ENCODE data around the gene SNX9.
"Not testable (repeated sequence)": the region's sequence is repeated elsewhere in the genome, so short reads cannot be mapped to it uniquely, and the experiment has no call there.

SNX9 gene

GRCh38 chr6:157959451-157960227 is 136.6 kb downstream of the SNX9 start:
- no peak for DNase-seq

GRCh38 chr6:157961153-157961831 is 138.2 kb downstream of the SNX9 start:
- peak; percentile 32 for DNase-seq

DNA sequence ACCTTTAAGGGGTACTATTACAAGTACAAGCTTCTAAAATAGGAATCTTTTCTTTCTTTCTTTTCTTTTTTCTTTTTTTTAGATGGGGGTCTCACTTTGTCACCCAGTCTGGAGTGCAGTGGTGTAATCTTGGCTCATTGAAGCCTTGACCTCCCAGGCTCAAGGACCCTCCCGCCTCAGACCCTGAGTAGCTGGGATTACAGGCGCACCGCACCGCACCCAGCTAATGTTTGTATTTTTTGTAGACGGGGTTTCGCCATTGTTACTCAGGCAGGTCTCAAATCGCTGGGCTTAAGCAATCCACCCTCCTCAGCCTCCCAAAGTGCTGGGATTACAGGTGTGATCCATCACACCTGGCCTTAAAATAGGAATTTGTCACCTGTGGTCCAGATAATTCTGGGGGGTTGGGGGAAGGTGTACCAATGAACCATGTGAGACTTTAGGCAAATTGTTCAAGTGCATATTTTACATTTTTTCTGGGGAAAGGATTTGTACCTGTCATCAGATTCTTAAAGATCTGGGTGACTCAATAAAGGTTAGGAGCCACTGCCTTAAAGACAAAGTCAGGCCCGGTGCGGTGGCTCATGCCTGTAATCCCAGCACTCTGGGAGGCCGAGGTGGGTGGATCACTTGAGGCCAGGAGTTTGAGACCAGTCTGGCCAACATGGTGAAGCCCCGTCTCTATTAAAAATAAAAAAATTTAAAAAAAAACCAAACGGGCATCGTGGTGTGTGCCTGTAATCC is 139.0 kb downstream of the SNX9 start:
- DNase-seq: no peak

GRCh38 chr6:157962601-157963302 is 139.7 kb downstream of the SNX9 start:
- no peak for DNase-seq

- DNase-seq: peak; percentile 11
Observed at GRCh38 chr6:157964100-157964499, 141.1 kb downstream of the SNX9 start.

GRCh38 chr6:157965387-157965786 is 142.3 kb downstream of the SNX9 start:
- DNase-seq: no peak

- no peak for DNase-seq
Observed at GRCh38 chr6:157966589-157966977, 143.5 kb downstream of the SNX9 start.

DNA sequence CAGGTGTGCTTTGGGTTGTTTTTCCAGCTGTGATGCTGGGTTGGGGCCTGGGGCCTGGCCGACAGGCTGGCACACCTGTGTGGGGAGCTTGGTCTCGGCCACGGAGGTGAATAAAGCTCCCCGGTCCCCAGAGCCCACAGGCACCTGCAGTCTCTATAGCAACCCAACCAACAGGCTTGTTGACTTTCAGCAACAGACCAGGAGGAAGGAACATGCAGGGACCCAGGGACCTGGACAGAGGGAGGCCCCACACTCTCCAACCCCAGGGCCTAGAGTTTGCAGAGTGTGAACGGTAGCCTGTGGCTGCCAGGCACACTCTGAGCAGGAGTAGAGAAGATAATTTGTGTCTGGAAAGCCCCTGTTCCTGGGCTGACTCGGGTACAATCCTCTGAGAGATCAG is 144.0 kb downstream of the SNX9 start:
- DNase-seq: no peak

GRCh38 chr6:157967486-157967885 is 144.4 kb downstream of the SNX9 start:
- DNase-seq: peak; percentile 46

- not testable (repeated sequence) for DNase-seq
Observed at GRCh38 chr6:157972177-157972576, 149.1 kb downstream of the SNX9 start.

DNA sequence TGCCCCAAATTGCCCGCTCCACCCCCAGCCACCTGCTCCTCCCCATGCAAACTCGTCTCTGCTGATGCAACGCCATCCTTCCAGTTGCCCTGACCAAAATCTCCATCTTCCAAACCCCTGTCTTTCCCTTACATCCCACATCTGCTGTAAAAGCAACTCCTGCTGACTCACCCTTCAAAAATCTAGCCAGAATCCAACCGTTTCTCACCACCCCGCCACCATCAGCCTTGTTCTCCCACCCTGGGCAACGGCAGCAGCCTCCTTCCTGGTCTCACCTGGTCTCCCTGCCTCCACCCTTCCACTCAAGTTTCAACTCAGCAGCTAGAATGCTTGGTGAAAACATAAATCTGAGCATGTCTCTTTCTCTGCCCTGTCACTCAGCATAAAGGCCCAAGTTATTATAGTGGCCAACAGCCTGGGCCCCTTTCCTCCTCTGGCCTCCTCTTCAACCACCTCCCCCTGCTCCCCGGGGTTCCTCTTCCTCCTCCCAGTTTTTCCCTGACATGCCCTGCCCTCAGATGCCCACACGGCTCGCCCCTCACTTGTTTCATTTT is 151.4 kb downstream of the SNX9 start:
- DNase-seq: peak; percentile 83

GRCh38 chr6:157974967-157975366 is 151.9 kb downstream of the SNX9 start:
- no peak for DNase-seq

GRCh38 chr6:157975456-157975855 is 152.4 kb downstream of the SNX9 start:
- no peak for DNase-seq

- DNase-seq: no peak
Observed at GRCh38 chr6:157976345-157977175, 153.5 kb downstream of the SNX9 start.

- DNase-seq: no peak
Observed at GRCh38 chr6:157977176-157977804, 154.2 kb downstream of the SNX9 start.

GRCh38 chr6:157978021-157978783 is 155.2 kb downstream of the SNX9 start:
- DNase-seq: no peak

DNA sequence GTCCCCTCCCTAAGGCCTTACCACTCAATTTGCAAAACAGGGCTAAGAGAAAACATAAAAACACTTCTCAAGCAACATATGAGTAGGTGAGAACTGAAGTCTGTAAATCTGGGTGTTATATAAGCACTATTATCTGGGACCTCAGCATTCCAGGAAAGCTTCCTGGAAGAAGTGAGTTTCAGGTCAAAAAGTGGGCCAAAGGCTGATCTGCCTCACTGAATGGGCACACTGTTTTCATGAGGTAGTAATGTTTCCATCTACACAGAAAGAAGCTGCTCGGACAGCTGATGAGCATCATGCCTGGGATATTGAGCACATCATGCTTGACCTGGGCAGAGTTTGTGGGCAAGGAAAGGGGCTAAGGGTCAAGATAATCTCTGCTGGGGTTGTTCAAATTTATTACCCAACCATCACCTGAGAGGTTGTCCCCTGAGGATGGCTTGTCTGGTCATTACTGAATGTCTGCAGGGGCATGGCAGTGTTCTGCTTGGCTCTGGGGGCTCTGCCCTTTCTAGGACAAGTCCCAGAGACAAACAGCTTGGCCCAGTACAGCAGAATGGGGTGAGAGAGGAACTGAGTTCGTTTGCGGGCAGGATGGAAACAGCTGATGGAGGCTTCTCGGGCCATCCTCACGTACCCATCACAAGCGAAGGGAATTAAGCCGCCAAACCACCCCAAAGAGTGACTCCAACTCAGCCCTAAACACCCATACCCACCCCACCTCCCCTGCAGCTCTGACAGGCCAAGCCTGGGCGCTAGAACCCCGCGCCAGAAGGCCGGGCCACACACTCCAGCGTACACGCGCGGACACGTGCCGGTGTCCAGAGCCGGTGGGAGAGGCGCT is 157.5 kb downstream of the SNX9 start:
- DNase-seq: no peak

DNA sequence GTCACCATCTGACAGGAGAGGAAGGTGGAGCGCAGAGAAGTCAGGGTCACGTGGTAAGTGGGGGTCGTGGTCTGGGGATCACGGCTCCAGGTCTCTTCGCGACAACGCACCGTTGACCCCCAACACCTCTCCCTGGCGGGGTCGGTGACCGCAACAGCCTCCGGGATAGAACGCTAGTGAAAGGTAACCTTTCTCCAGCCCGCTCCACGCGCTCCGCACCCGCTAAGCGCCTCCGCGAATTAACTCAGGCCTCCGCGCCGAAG is 158.0 kb downstream of the SNX9 start:
- DNase-seq: peak; percentile 58

DNA sequence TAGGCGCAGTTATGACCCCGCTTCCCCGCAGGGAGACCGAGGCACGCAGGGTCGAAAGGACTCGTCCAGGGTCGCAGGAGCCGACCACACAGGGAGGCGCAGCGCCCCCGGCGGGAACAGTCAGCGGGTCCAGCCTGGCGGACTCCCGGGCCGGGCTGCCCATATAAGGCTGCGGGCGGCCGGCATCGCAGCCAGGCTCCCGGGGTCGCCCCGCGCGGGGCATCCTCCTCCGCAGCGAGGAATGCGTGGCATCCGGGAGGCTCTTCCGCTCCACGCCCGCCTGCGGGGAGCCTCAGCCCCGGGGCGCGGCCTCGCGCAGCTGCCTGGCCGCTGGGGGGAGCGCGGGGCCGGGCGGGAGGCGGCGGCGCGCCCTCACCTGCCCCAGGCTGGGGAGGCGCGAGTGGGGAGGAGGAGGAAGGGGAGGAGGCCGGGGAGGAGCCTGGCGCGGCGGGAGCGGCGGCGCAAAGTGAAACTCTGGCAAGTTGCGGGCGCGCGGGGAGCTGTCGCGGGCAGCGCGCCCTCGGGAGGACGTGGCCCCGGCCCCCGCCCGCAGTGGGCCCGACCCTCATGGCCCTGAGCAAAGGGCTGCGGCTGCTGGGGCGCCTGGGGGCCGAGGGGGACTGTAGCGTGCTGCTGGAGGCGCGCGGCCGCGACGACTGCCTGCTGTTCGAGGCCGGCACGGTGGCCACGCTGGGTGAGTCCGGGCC is 158.5 kb downstream of the SNX9 start, which contains the start of gene SYNJ2:
SYNJ2 (plus strand) TSS at position 469 of the 707 bp plus-strand sequence; CDS start at position 568, 99 bp downstream.
- DNase-seq: peak; percentile 95

All from islet precursor cell (in vitro differentiated cells).